Stimulated activated naive CD8-positive, alpha-beta T cell treated with anti-CD3 and anti-CD28 coated beads, Interleukin-15, Interleukin-2, amounts not matched to agents 100 U/mL and 50 U/mL, for 24 hours (primary cell): Measurements from ENCODE around the gene KRTAP10-5.
A peak's percentile ranks its signal among the peaks of the same experiment; 100 is the strongest.
"Not testable (repeated sequence)": the region's sequence is repeated elsewhere in the genome, so short reads cannot be mapped to it uniquely, and the experiment has no call there.

Experiments used
- ATAC-seq: fragments of 150-1000 bp; cut with Tn5 transposase; one replicate; pipeline ENCODE4 v1.10.0; 2021
- DNase-seq: peaks from one replicate; pipeline ENCODE4 v3.0.0; 2021

Gene KRTAP10-5

GRCh38 chr21:44580231-44580821, at the start of gene KRTAP10-5:
Gene KRTAP10-5, minus strand, starts transcription at chr21:44580604. Its CDS starts 26 bp downstream, at chr21:44580578.
- not testable (repeated sequence) for ATAC-seq, DNase-seq

- ATAC-seq (peak; percentile 36), DNase-seq (no peak)
These were observed 48.4 kb upstream of the KRTAP10-5 start for GRCh38 chr21:44628707-44629391.

GRCh38 chr21:44627831-44628233, 47.4 kb upstream of the KRTAP10-5 start:
- ATAC-seq, DNase-seq: not testable (repeated sequence)

- DNase-seq, ATAC-seq: not testable (repeated sequence)
These were observed 46.9 kb upstream of the KRTAP10-5 start for GRCh38 chr21:44627181-44627822.

- no peak for DNase-seq
- ATAC-seq: no peak
These were observed 46.3 kb upstream of the KRTAP10-5 start, which contains the start of gene KRTAP10-9 for GRCh38 chr21:44626673-44627143. Gene KRTAP10-9, plus strand, starts transcription at chr21:44627093. Its CDS starts 79 bp downstream, at chr21:44627172.

GRCh38 chr21:44626262-44626661, 45.9 kb upstream of the KRTAP10-5 start:
- ATAC-seq (no peak), DNase-seq (no peak)

- ATAC-seq (no peak), DNase-seq (no peak)
These were observed 45.4 kb upstream of the KRTAP10-5 start for GRCh38 chr21:44625756-44626155.

GRCh38 chr21:44623575-44623974, 43.2 kb upstream of the KRTAP10-5 start:
- no peak for ATAC-seq
- no peak for DNase-seq

- no peak for DNase-seq
- ATAC-seq: no peak
These were observed 39.5 kb upstream of the KRTAP10-5 start for GRCh38 chr21:44619886-44620285.

GRCh38 chr21:44618909-44619308, 38.5 kb upstream of the KRTAP10-5 start:
- ATAC-seq: peak; percentile 88
- DNase-seq: peak; percentile 49

GRCh38 chr21:44618504-44618903, 38.1 kb upstream of the KRTAP10-5 start:
- DNase-seq (no peak), ATAC-seq (no peak)

- DNase-seq (no peak), ATAC-seq (no peak)
These were observed 36.7 kb upstream of the KRTAP10-5 start for GRCh38 chr21:44617071-44617501.

GRCh38 chr21:44616591-44616926, 36.2 kb upstream of the KRTAP10-5 start:
- DNase-seq (no peak), ATAC-seq (no peak)

- ATAC-seq (no peak), DNase-seq (no peak)
These were observed 35.6 kb upstream of the KRTAP10-5 start for GRCh38 chr21:44615911-44616590.

- no peak for ATAC-seq
- no peak for DNase-seq
These were observed 35.1 kb upstream of the KRTAP10-5 start for GRCh38 chr21:44615466-44615865.

- DNase-seq (no peak), ATAC-seq (no peak)
These were observed 34.6 kb upstream of the KRTAP10-5 start for GRCh38 chr21:44614961-44615391.

- no peak for ATAC-seq
These were observed 33.8 kb upstream of the KRTAP10-5 start for GRCh38 chr21:44614161-44614631.

GRCh38 chr21:44613386-44614155, 33.2 kb upstream of the KRTAP10-5 start:
- ATAC-seq: no peak
- DNase-seq: no peak

More at GRCh38 chr21:44614161-44614631, 33.8 kb upstream of the KRTAP10-5 start:
- no peak for DNase-seq

- ATAC-seq (no peak), DNase-seq (no peak)
These were observed 32.3 kb upstream of the KRTAP10-5 start for GRCh38 chr21:44612669-44613229.

GRCh38 chr21:44612029-44612486, 31.7 kb upstream of the KRTAP10-5 start, which contains the start of gene KRTAP10-8:
Gene KRTAP10-8, plus strand, starts transcription at chr21:44612079. Its CDS starts 22 bp downstream, at chr21:44612101.
- ATAC-seq (no peak), DNase-seq (no peak)

- no peak for ATAC-seq
- DNase-seq: no peak
These were observed 31.1 kb upstream of the KRTAP10-5 start for GRCh38 chr21:44611551-44611950.
